ENCODE results near the gene LRRC7.

Gene LRRC7

GRCh38 chr1:69858534-69858933 lies 290.8 kb downstream of the LRRC7 start:
- Histone ChIP-seq H3K79me2 (ENCODE audit: low read length) (no peaks in the 10 kb centered on the region), H3K36me3 (replicated peaks; ENCODE audit: insufficient read depth, low read length) (no peaks in the 10 kb centered on the region), H3K27ac (ENCODE audit: low read length) (no peak overlapping the region), H3K9ac (ENCODE audit: low read length) (no peak overlapping the region), H3K27me3 (replicated peaks; ENCODE audit: insufficient read depth, low read length) (no peaks in the 10 kb centered on the region), H3K4me1 (ENCODE audit: low read length) (no peaks in the 10 kb centered on the region), H3K4me2 (ENCODE audit: low read depth, low read length) (no peak overlapping the region), H3K9me2 (replicated peaks; ENCODE audit: insufficient read depth, low read length) (no peaks in the 10 kb centered on the region), H3K4me3 (ENCODE audit: low read length) (no peak overlapping the region), H3K9me3 (replicated peaks; ENCODE audit: insufficient read depth, low read length) (no peaks in the 10 kb centered on the region), H3F3A (ENCODE audit: insufficient read depth, low read length) (no peaks in the 10 kb centered on the region), H4K20me1 (ENCODE audit: insufficient read depth, low read length) (no peaks in the 10 kb centered on the region), H2AFZ (ENCODE audit: low read length) (no peak overlapping the region)
- no peak for DNase-seq
- TF ChIP-seq EZH2 (optimal IDR thresholded peaks at IDR 0.05; ENCODE audit: low read depth, low read length): no peak
- no peak for TF ChIP-seq EZH2phosphoT487 (IDR thresholded peaks at IDR 0.05; ENCODE audit: low read length)
- TF ChIP-seq CTCF (IDR thresholded peaks at IDR 0.05; ENCODE audit: low read length): no peak

DNA sequence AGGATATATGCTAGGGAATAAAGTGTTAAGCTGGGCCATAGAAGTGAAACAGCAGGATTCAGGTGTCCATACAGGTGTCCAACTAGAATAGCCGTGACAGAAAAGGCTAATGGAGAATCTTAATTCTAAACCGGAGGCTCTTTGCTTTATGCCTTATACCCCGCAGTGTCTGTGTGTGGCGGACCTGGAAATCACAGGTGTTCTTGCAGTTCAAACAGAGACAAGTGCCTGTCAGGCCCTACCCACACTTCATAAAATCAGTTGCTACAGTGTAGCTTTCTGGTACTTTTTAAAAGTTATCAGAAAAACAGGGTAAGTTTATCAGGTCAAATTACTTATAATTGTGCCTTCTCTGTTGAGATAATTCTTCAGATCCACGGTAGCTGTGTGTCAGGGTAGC lies 293.9 kb downstream of the LRRC7 start:
- Histone ChIP-seq H4K20me1 (ENCODE audit: insufficient read depth, low read length) (no peaks in the 10 kb centered on the region), H3K4me3 (ENCODE audit: low read length) (no peak overlapping the region), H3K4me2 (ENCODE audit: low read depth, low read length) (no peak overlapping the region), H3K36me3 (replicated peaks; ENCODE audit: insufficient read depth, low read length) (no peaks in the 10 kb centered on the region), H3K27ac (ENCODE audit: low read length) (no peak overlapping the region), H3K9me2 (replicated peaks; ENCODE audit: insufficient read depth, low read length) (no peaks in the 10 kb centered on the region), H3K4me1 (ENCODE audit: low read length) (no peaks in the 10 kb centered on the region), H3K9me3 (replicated peaks; ENCODE audit: insufficient read depth, low read length) (no peaks in the 10 kb centered on the region), H2AFZ (ENCODE audit: low read length) (no peak overlapping the region), H3K79me2 (ENCODE audit: low read length) (no peaks in the 10 kb centered on the region), H3F3A (ENCODE audit: insufficient read depth, low read length) (no peaks in the 10 kb centered on the region), H3K27me3 (replicated peaks; ENCODE audit: insufficient read depth, low read length) (no peaks in the 10 kb centered on the region), H3K9ac (ENCODE audit: low read length) (no peak overlapping the region)
- no peak for DNase-seq
- no peak for TF ChIP-seq EZH2 (optimal IDR thresholded peaks at IDR 0.05; ENCODE audit: low read depth, low read length)
- no peak for TF ChIP-seq EZH2phosphoT487 (IDR thresholded peaks at IDR 0.05; ENCODE audit: low read length)
- no peak for TF ChIP-seq CTCF (IDR thresholded peaks at IDR 0.05; ENCODE audit: low read length)

DNA sequence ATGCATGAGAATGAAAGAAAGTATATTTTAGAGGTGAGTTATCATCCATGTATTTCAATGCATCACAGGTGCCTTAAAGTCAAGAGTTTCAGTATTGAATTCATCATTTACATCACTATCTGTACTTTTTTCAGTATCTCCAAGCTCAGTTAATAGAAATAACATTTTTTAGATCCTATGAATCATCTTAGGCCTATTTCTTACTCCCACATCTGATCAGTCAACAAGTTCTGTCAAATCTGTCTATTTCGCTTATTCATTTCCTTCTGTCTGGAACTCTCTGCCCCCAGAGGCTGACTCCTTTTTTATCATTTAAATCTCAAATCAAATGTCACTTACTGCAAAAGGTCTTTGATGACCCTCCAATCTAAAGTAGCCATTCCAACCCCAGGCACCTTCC lies 295.2 kb downstream of the LRRC7 start:
- H3K9ac ChIP-seq (ENCODE audit: low read length): no peak overlapping the region
- no peaks in the 10 kb centered on the region for H3K36me3 ChIP-seq (replicated peaks; ENCODE audit: insufficient read depth, low read length)
- no peaks in the 10 kb centered on the region for H3K4me1 ChIP-seq (ENCODE audit: low read length)
- H3K9me3 ChIP-seq (replicated peaks; ENCODE audit: insufficient read depth, low read length): no peaks in the 10 kb centered on the region
- no peak overlapping the region for H2AFZ ChIP-seq (ENCODE audit: low read length)
- H3F3A ChIP-seq (ENCODE audit: insufficient read depth, low read length): no peaks in the 10 kb centered on the region
- H4K20me1 ChIP-seq (ENCODE audit: insufficient read depth, low read length): no peaks in the 10 kb centered on the region
- no peak overlapping the region for H3K4me3 ChIP-seq (ENCODE audit: low read length)
- no peak overlapping the region for H3K27ac ChIP-seq (ENCODE audit: low read length)
- H3K27me3 ChIP-seq (replicated peaks; ENCODE audit: insufficient read depth, low read length): no peaks in the 10 kb centered on the region
- no peak overlapping the region for H3K4me2 ChIP-seq (ENCODE audit: low read depth, low read length)
- no peak for DNase-seq
- no peaks in the 10 kb centered on the region for H3K9me2 ChIP-seq (replicated peaks; ENCODE audit: insufficient read depth, low read length)
- H3K79me2 ChIP-seq (ENCODE audit: low read length): no peaks in the 10 kb centered on the region
- TF ChIP-seq CTCF (IDR thresholded peaks at IDR 0.05; ENCODE audit: low read length) (no peak), EZH2 (optimal IDR thresholded peaks at IDR 0.05; ENCODE audit: low read depth, low read length) (no peak), EZH2phosphoT487 (IDR thresholded peaks at IDR 0.05; ENCODE audit: low read length) (no peak)
